ENCODE results near the gene SLC38A2.

Gene SLC38A2

GRCh38 chr12:46372544-46373300 lies at the start of gene SLC38A2 (continued):
- no peak for TF ChIP-seq ZBTB17 (tag by site-specific recombination; IDR thresholded peaks at IDR 0.05)
- TF ChIP-seq KLF7 (tag by site-specific recombination; IDR thresholded peaks at IDR 0.05; ENCODE audit: borderline replicate concordance), result 0 out of 2 replicates have a peak, but pooled peaks have one; percentile 32
- peak; percentile 88 for TF ChIP-seq KLF16 (tag by site-specific recombination; IDR thresholded peaks at IDR 0.05)
- TF ChIP-seq ZNF707 (tag by site-specific recombination; IDR thresholded peaks at IDR 0.05), result no peak
- TF ChIP-seq ZNF660 (tag by site-specific recombination; IDR thresholded peaks at IDR 0.05), result no peak
- TF ChIP-seq ZBTB8A (tag by site-specific recombination; IDR thresholded peaks at IDR 0.05), result peak; percentile 97
- no peak for TF ChIP-seq ZNF530 (tag by site-specific recombination; IDR thresholded peaks at IDR 0.05; ENCODE audit: low read depth)
- TF ChIP-seq ZNF600 (tag by site-specific recombination; IDR thresholded peaks at IDR 0.05), result peak; percentile 31; the same call in 1 of the 2 replicates
- TF ChIP-seq KLF9 (tag by site-specific recombination; IDR thresholded peaks at IDR 0.05; ENCODE audit: low read depth), result peak; percentile 87
- TF ChIP-seq REPIN1 (tag by site-specific recombination; IDR thresholded peaks at IDR 0.05; ENCODE audit: low read depth), result no peak; the same call in 1 of the 2 replicates
- no peak for TF ChIP-seq ZNF473 (tag by site-specific recombination; IDR thresholded peaks at IDR 0.05)
- TF ChIP-seq ZNF350 (tag by site-specific recombination; IDR thresholded peaks at IDR 0.05), result peak; percentile 99
- peak; percentile 56; the same call in 1 of the 2 replicates for TF ChIP-seq ZIC2 (tag by site-specific recombination; IDR thresholded peaks at IDR 0.05)
- peak; percentile 77 for TF ChIP-seq ZXDB (tag by site-specific recombination; IDR thresholded peaks at IDR 0.05)
- TF ChIP-seq ZNF654 (tag by site-specific recombination; IDR thresholded peaks at IDR 0.05; ENCODE audit: low read depth), result 0 out of 2 replicates have a peak, but pooled peaks have one; percentile 2
- TF ChIP-seq GLI4 (tag by site-specific recombination; IDR thresholded peaks at IDR 0.05), result peak; percentile 62; the same call in 1 of the 2 replicates
- TF ChIP-seq ZNF48 (tag by site-specific recombination; IDR thresholded peaks at IDR 0.05), result no peak
- TF ChIP-seq ZNF843 (tag by site-specific recombination; IDR thresholded peaks at IDR 0.05), result no peak; the same call in 1 of the 2 replicates
- no peak for TF ChIP-seq ZNF146 (tag by site-specific recombination; IDR thresholded peaks at IDR 0.05)
- TF ChIP-seq ZNF132 (tag by site-specific recombination; IDR thresholded peaks at IDR 0.05; ENCODE audit: borderline replicate concordance), result no peak
- TF ChIP-seq ZNF548 (tag by site-specific recombination; IDR thresholded peaks at IDR 0.05), result no peak
- no peak for TF ChIP-seq ZSCAN16 (tag by site-specific recombination; IDR thresholded peaks at IDR 0.05)
- no peak for TF ChIP-seq ZNF174 (tag by site-specific recombination; IDR thresholded peaks at IDR 0.05)
- TF ChIP-seq TSHZ1 (tag by site-specific recombination; IDR thresholded peaks at IDR 0.05; ENCODE audit: borderline replicate concordance), result no peak
- TF ChIP-seq ZNF24 (tag by site-specific recombination; IDR thresholded peaks at IDR 0.05), result 0 out of 2 replicates have a peak, but pooled peaks have one; percentile 16
- peak; percentile 95 for TF ChIP-seq KLF10 (tag by site-specific recombination; IDR thresholded peaks at IDR 0.05)
- TF ChIP-seq INSM2 (tag by site-specific recombination; IDR thresholded peaks at IDR 0.05), result no peak
- no peak for TF ChIP-seq SALL2 (tag by site-specific recombination; IDR thresholded peaks at IDR 0.05; ENCODE audit: borderline replicate concordance)
- no peak for TF ChIP-seq ELK4 (IDR thresholded peaks at IDR 0.05; ENCODE audit: borderline replicate concordance, low read depth, low read length)
- no peak for TF ChIP-seq ZNF488 (tag by site-specific recombination; IDR thresholded peaks at IDR 0.05)
- no peak for TF ChIP-seq ZNF544 (tag by site-specific recombination; IDR thresholded peaks at IDR 0.05)
- peak; percentile 45; the same call in 1 of the 2 replicates for TF ChIP-seq PRDM1 (tag by site-specific recombination; IDR thresholded peaks at IDR 0.05)
- no peak for TF ChIP-seq ZNF624 (tag by site-specific recombination; IDR thresholded peaks at IDR 0.05)
- TF ChIP-seq ZNF223 (tag by site-specific recombination; IDR thresholded peaks at IDR 0.05), result no peak
- TF ChIP-seq ZNF610 (tag by site-specific recombination; IDR thresholded peaks at IDR 0.05; ENCODE audit: borderline replicate concordance), result peak; percentile 90
